ENCODE measurements around the gene GPR17. TPM values are rescaled to one million over a fixed set of nuclear protein-coding genes. Genes with fewer than 3 reads are reported as not detected.
A peak's percentile ranks its signal among the peaks of the same experiment; 100 is the strongest.

Gene GPR17
- total and polyA plus RNA-seq, 12 donors = 0.22 to 16.5 (median 0.46) TPM; not detected in 4

DNA sequence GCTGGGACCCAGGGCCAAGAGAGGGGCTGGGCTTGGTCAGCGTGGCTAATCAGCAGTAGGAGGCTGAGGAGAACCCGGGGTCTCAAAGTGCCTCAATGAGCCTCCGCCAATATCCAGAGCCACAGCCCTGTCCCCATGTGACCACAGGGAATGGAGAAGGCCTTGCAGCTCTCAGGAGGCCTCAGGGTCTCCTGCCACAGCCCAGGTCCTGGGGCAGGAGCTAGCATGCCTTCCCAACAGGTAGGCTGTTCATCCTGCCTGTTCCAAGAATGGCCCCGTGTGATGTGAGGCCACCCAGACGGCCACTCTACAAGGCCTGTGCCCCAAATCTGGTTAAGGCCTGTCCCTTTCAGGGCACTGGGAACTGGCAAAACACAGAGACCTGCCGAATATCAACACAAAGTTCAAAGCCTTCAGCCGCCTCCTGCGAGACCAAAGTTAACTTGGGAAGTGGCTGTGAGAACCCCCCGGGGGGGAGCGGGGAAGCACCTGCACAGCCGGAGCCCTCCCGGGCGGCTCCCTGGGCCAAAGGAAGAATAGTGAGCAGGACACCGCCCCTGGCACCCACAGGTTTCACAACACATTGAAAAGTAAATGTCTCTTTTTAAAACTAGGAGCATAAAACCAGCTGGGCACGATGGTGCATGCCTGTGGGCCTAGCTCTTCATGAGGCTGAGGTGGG lies 33.9 kb downstream of the GPR17 start:
- peak overlapping the region; percentile 3 to 61 (median 50) for H3K4me3 ChIP-seq
- 76 to 81% methylated on average over 15 of the region's 15 CpGs for WGBS, 2 donors
- DNase-seq (no peak), ATAC-seq (no peak)
- TF ChIP-seq, protein P1, sequence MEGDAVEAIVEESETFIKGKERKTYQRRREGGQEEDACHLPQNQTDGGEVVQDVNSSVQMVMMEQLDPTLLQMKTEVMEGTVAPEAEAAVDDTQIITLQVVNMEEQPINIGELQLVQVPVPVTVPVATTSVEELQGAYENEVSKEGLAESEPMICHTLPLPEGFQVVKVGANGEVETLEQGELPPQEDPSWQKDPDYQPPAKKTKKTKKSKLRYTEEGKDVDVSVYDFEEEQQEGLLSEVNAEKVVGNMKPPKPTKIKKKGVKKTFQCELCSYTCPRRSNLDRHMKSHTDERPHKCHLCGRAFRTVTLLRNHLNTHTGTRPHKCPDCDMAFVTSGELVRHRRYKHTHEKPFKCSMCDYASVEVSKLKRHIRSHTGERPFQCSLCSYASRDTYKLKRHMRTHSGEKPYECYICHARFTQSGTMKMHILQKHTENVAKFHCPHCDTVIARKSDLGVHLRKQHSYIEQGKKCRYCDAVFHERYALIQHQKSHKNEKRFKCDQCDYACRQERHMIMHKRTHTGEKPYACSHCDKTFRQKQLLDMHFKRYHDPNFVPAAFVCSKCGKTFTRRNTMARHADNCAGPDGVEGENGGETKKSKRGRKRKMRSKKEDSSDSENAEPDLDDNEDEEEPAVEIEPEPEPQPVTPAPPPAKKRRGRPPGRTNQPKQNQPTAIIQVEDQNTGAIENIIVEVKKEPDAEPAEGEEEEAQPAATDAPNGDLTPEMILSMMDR (IDR thresholded peaks at IDR 0.05) = no peak
- H3K27ac ChIP-seq = peak overlapping the region in 7 of 10 donors; percentile 38 to 86 (median 76)
- no peaks in the 10 kb centered on the region for H3K36me3 ChIP-seq
- peaks cover 11 to 73% (median 54%) of the 10 kb centered on the region in 9 donors for H3K4me1 ChIP-seq
- intact Hi-C loops (cut with DNase I) = loop anchor here in 6 of 10 donors (5.0 to 10.0 kb wide), 5 partner anchors 38 to 165 kb away; no protein-coding TSS in a partner anchor
- peaks cover 0 to 30% (median 0%) of the 10 kb centered on the region in 7 donors for H3K27me3 ChIP-seq
- no peaks in the 10 kb centered on the region for H3K9me3 ChIP-seq

DNA sequence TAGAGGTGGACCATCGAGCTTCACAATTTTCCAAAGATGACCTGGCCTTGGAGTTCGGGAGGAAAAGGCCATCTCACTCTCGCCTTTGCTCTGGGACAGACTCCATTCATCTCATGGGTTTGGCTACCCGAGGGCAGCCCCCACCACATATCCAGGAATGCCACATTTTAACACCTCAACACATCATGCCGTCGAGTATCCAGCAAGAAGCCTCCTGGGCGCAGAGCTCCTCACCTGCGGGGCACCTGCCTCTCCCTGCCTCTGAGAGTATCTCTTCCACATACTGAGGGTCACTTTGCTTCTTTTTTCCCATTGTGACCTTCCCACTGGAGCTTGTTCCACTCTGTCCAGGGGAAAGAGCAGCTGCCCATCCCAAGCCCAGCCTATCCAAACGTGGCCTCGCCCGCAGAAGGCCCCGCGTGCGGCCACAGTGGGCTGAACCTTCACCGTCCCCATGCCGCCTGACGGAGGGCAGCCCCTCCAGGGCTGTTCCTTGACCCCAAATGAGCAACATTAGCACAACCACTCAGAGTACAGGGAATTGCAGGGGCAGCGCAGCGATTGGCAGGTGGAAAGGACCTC lies 34.8 kb downstream of the GPR17 start:
- peaks cover 11 to 78% (median 53%) of the 10 kb centered on the region in 9 donors for H3K4me1 ChIP-seq
- peaks cover 0 to 22% (median 0%) of the 10 kb centered on the region in 7 donors for H3K27me3 ChIP-seq
- H3K36me3 ChIP-seq = no peaks in the 10 kb centered on the region
- H3K27ac ChIP-seq = peak overlapping the region; percentile 51 to 86 (median 76)
- TF ChIP-seq, protein P1 (IDR thresholded peaks at IDR 0.05) = no peak
- WGBS, 2 donors = 71 to 72% methylated on average over 19 of the region's 19 CpGs
- intact Hi-C loops (cut with DNase I) = loop anchor here in 1 of 10 donors (5.0 kb wide), 1 partner anchor 78 kb away; no protein-coding TSS in a partner anchor
- peak overlapping the region; percentile 36 to 61 (median 50) for H3K4me3 ChIP-seq
- no peaks in the 10 kb centered on the region for H3K9me3 ChIP-seq
- ATAC-seq (peak in 3 of 8 donors; percentile 1 to 23 (median 8)), DNase-seq (no peak)

DNA sequence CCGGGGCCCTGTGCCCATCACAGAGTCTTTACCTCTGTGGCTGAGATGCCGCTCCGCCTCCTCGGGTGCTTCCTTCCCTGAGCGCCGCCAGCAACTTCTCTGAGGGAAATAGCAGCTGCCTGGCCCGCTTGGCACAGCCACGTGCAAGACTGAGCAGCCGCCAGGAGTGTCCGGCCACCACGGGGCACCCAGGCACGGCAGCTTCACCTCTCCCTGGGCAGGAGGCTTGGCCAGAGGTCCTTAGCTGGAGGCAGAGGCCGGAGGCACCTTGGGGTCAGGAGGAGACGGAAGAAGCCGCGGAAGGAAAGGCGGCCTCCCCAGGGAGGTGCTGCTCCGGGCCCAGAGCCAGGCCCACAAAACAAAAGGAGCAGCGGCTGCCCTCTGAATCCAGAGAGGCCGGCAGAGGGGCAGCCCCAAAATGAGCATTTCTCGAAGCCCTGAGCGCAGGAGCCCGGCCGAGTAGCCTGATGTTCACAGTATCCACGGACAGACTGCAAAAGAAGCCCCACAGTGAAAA lies 35.4 kb downstream of the GPR17 start:
- H3K4me1 ChIP-seq = peaks cover 11 to 76% (median 47%) of the 10 kb centered on the region in 9 donors
- peaks cover 0 to 17% (median 0%) of the 10 kb centered on the region in 7 donors for H3K27me3 ChIP-seq
- H3K36me3 ChIP-seq = no peaks in the 10 kb centered on the region
- intact Hi-C loops (cut with DNase I) = loop anchor here in 1 of 10 donors (5.0 kb wide), 1 partner anchor 79 kb away; no protein-coding TSS in a partner anchor
- H3K9me3 ChIP-seq = no peaks in the 10 kb centered on the region
- 37 to 46% methylated on average over 25 of the region's 25 CpGs for WGBS, 2 donors
- ATAC-seq = peak; percentile 48 to 80 (median 69)
- H3K27ac ChIP-seq = peak overlapping the region; percentile 51 to 86 (median 76)
- peak overlapping the region; percentile 36 to 61 (median 50) for H3K4me3 ChIP-seq
- DNase-seq = peak; percentile 60 to 75
- TF ChIP-seq, protein P1 (IDR thresholded peaks at IDR 0.05) = peak in 1 of 9 donors; percentile 14
